A673 (cell line): ENCODE measurements around the gene NSFL1C.

ENCODE experiments used
- EZH2 ChIP-seq: fragments of 200-600 bp; sonication (generic); IDR thresholded peaks from 2 replicates; pipeline ENCODE4 v1.6.1; 2017; ENCODE audit warnings: borderline replicate concordance, low read depth, mild to moderate bottlenecking, mixed read lengths, antibody characterized with exemption, low read length; ENCODE audit not compliant: poor library complexity, severe bottlenecking
- TF ChIP-seq, protein P1 (sequence below): fragments of 300-800, 200-600 bp; sonication (generic); conservative IDR thresholded peaks from 2 replicates; pipeline ENCODE4 v1.5.1; 2017; ENCODE audit warnings: low read depth, mild to moderate bottlenecking, antibody characterized with exemption, low read length, moderate library complexity, mixed read lengths

DNA sequence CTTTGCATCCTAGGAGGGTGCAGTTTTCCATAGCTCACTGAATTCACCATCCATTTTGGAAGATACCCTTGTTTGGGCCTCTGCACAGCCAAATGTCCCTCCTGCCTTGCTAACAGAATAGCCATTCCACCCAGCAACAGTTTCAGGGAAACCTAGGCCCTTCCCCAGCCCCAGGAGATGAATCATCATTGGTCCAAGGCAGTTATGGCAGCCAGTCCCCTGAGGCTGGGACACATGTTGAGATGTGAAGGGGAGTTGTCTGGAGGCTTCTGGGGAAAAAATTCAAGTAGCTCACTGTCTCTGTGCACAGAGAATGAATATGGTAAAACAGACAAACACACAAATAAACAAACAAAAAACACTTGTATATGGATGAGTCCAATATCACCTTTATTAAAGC, 41.9 kb upstream of the NSFL1C start:
- TF ChIP-seq, protein P1, sequence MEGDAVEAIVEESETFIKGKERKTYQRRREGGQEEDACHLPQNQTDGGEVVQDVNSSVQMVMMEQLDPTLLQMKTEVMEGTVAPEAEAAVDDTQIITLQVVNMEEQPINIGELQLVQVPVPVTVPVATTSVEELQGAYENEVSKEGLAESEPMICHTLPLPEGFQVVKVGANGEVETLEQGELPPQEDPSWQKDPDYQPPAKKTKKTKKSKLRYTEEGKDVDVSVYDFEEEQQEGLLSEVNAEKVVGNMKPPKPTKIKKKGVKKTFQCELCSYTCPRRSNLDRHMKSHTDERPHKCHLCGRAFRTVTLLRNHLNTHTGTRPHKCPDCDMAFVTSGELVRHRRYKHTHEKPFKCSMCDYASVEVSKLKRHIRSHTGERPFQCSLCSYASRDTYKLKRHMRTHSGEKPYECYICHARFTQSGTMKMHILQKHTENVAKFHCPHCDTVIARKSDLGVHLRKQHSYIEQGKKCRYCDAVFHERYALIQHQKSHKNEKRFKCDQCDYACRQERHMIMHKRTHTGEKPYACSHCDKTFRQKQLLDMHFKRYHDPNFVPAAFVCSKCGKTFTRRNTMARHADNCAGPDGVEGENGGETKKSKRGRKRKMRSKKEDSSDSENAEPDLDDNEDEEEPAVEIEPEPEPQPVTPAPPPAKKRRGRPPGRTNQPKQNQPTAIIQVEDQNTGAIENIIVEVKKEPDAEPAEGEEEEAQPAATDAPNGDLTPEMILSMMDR = no peak
- no peak for TF ChIP-seq EZH2
